GM10266 (cell line): ENCODE results near the gene ABCG1.

ENCODE experiments used
- DNase-seq: peaks from one replicate; pipeline ENCODE4 v3.0.0; 2012; ENCODE audit errors: extremely low spot score
- TF ChIP-seq, protein P1 (sequence below): IDR thresholded peaks from 2 replicates; pipeline ENCODE4 v1.5.1; 2012; ENCODE audit warnings: mild to moderate bottlenecking, low read depth; ENCODE audit not compliant: control insufficient read depth, insufficient read depth; ENCODE audit errors: missing control alignments

Gene ABCG1

DNA sequence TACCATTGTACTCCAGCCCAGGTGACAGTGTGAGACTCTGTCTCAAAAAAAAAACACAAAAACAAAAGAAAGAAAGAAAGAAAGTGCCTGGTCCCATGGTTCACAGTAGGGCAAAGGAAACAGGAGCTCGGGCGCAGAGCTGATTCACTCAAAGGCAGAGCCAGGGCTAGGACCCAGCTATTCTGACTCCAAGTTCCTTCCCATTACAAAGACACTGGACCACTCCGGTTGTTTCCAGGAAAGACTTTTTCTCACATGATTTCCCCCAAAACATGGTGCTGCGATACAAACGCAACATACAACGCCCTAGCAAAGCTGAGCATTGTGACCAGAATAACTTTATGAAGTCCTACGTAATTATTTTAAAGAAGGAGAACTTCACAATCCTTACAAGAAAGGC, 10.7 kb downstream of the ABCG1 start:
- TF ChIP-seq, protein P1, sequence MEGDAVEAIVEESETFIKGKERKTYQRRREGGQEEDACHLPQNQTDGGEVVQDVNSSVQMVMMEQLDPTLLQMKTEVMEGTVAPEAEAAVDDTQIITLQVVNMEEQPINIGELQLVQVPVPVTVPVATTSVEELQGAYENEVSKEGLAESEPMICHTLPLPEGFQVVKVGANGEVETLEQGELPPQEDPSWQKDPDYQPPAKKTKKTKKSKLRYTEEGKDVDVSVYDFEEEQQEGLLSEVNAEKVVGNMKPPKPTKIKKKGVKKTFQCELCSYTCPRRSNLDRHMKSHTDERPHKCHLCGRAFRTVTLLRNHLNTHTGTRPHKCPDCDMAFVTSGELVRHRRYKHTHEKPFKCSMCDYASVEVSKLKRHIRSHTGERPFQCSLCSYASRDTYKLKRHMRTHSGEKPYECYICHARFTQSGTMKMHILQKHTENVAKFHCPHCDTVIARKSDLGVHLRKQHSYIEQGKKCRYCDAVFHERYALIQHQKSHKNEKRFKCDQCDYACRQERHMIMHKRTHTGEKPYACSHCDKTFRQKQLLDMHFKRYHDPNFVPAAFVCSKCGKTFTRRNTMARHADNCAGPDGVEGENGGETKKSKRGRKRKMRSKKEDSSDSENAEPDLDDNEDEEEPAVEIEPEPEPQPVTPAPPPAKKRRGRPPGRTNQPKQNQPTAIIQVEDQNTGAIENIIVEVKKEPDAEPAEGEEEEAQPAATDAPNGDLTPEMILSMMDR, result no peak
- no peak for DNase-seq

- TF ChIP-seq, protein P1, result no peak
- no peak for DNase-seq
Measured at GRCh38 chr21:42230178-42230577, 11.2 kb downstream of the ABCG1 start.

DNA sequence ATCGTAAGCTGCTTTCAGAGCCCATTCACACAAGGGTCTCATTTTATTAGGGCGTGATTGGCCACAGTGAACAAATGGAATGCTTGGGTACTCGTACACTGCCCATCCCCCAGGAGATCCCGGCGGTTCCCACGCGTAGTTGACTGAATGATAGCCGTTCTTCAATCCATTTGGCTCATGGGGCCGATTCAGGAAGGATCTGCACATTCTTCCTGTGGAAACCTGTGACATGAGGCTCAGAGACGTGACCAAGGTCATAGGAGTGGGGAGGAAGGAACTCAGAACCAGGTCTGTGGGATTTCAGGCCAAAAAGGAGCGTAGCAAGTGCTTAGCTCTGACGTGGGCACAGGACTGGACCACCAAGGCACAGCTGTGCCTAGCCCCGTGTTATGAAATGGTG, 11.7 kb downstream of the ABCG1 start:
- TF ChIP-seq, protein P1, result no peak
- no peak for DNase-seq

GRCh38 chr21:42231756-42232155, 12.8 kb downstream of the ABCG1 start:
- TF ChIP-seq, protein P1, result no peak
- DNase-seq, result no peak

DNA sequence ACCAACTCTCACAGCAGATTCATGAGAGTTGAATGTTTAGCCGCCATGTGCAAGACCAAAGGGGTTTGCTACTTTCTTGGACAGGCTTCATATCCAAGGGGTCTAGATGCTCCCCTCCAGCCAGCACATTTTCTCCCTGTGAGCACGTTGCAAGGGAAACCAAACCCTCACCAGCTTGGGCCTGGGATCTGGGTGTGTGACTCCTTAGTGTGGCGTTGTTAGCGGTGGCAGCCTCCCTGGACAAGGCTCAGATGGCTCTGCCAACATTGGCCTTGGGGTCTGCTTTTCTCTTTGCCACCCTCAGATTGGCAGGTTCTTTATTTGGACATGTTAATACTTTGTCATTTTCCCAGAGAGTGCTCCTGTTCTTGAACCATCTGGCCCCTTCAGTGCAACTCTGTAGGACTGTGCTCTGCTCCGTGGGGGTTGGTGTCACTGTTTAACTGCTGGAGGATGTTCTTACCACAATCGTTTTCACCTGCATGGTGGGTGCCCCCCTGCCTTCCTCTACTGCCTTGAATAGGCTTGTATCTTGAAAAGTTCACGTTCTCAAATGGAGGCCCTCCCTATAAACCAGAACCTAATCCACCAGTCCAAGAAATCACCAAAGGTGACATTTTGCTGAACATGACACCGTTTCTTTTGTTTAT, 13.4 kb downstream of the ABCG1 start:
- DNase-seq, result no peak

DNA sequence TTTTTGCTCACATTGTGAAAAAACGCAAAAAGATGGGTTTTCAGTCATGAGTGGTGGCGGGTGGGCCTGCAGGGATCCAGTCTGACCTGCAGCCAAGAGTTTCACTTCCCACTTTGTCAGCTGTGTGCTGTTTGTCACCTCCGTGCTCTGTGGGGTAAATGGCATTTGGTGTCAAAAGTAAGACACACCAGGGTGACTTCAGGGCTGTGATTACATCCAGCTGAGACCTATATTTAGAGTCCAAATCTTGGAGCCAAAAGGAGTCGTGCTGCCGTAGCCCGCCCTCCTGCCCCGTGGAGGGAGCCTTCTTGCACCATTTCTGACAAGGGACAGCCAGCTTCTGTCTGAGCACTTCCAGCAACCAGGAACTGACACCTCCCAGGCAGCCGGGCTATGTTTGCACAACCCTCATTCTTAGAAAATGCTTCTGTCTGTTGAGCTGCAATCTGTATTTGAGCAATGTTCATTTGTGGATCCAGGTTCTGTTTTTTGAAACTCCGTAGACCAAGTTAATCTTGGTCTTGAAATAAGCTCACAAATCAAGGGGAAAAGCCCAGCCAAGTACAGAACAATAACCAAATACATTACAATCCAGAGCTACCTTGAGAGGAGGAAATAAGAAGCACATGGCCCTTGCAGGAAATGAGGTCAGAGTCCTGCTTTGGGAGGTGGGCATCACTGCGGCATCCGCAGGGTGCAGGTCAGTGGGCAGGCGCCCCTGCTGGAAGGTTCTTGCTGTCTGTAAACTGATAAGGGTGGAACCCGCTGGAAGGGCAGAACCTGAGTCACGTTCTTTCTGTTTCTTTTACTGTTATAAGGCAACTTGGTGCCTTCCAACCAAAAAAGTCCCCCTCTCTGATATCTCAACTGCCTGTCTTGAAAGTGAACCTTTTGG, 14.4 kb downstream of the ABCG1 start:
- TF ChIP-seq, protein P1, result peak; percentile 30
- peak; percentile 77 for DNase-seq

More for the DNA sequence above, 13.4 kb downstream of the ABCG1 start:
- TF ChIP-seq, protein P1, result no peak

DNA sequence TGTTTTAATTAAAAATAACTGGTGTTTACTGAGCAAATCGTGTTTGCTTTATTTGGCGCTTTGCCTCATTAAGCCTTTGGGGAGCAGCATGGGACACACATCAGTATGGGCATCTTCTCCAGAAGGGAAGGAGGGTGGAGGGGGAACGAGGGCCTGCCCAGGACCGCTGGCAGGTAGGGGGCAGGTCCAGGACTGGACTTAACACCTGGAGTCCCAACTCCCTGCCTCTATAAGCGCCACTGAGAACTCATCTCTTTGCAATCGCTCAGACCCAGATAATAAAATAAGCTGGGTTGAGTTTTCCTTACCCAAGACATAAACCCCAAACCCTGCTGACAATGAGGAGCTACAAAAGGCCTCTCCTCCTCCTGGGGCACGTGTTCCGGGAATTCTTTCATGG, 15.1 kb downstream of the ABCG1 start:
- TF ChIP-seq, protein P1, result no peak

More for the DNA sequence above, 15.1 kb downstream of the ABCG1 start:
- DNase-seq, result no peak
